Small intestine (tissue), 7 donors: ENCODE data around the gene PHOSPHO1. TPM values are rescaled to one million over a fixed set of nuclear protein-coding genes. Genes with fewer than 3 reads are reported as not detected.

Experiments used
- DNase-seq, 2 donors: peaks; one replicate each; pipeline versions ENCODE4 v3.0.0 to v3.0.0-alpha.2; 2013
- FAIRE-seq: peaks from 2 replicates; lab custom pipeline; 2012; peaks lifted over from hg19 to GRCh38; lab: Jason Lieb, UNC
- H3K27ac ChIP-seq, 3 donors: one replicate each; pipeline ENCODE4 v1.5.1; 2013; ENCODE audit warnings: low read length in 2 of 3, mild to moderate bottlenecking in 2 of 3, control low read depth in 1 of 3, inconsistent platforms in 1 of 3, low read depth in 1 of 3, moderate library complexity in 1 of 3
- H3K27me3 ChIP-seq, 3 donors: one replicate each; pipeline ENCODE4 v1.6.1; 2013; ENCODE audit warnings: low read length in 3 of 3, inconsistent platforms in 1 of 3; ENCODE audit not compliant: control insufficient read depth in 3 of 3, insufficient read depth in 3 of 3
- H3K36me3 ChIP-seq, 3 donors: one replicate each; pipeline ENCODE4 v1.6.1; 2013; ENCODE audit warnings: low read length in 3 of 3, inconsistent platforms in 1 of 3, low read depth in 1 of 3, mild to moderate bottlenecking in 1 of 3, moderate library complexity in 1 of 3; ENCODE audit not compliant: control insufficient read depth in 3 of 3, insufficient read depth in 2 of 3
- H3K4me1 ChIP-seq, 3 donors: one replicate each; pipeline ENCODE4 v1.6.1; 2013; ENCODE audit warnings: low read length in 2 of 3, inconsistent platforms in 1 of 3, low read depth in 1 of 3, mild to moderate bottlenecking in 1 of 3, moderate library complexity in 1 of 3; ENCODE audit not compliant: control insufficient read depth in 3 of 3, insufficient read depth in 2 of 3
- H3K4me3 ChIP-seq, 3 donors: one replicate each; pipeline ENCODE4 v1.5.1; 2013; ENCODE audit warnings: low read length in 3 of 3, control low read depth in 1 of 3, inconsistent platforms in 1 of 3, low read depth in 1 of 3, mild to moderate bottlenecking in 1 of 3, moderate library complexity in 1 of 3
- H3K9me3 ChIP-seq, 2 donors: one replicate each; pipeline ENCODE4 v1.6.1; 2013; ENCODE audit warnings: low read depth in 1 of 2, low read length in 1 of 2; ENCODE audit not compliant: control insufficient read depth in 2 of 2, insufficient read depth in 1 of 2
- WGBS, 3 donors: extraction: QIAGEN DNeasy Blood & Tissue Kit; methylation state at CpG; one replicate each; pipeline ENCODE4 v1.1.7; 2013; 5-methylcytosine and 5-hydroxymethylcytosine counted together
- polyA plus RNA-seq, 4 donors: library from polyadenylated mRNA; stranded (reverse) in 3 of 4; unstranded in 1 of 4; fragments of 200-250 nt in 3 of 4; fragments of 120-200 nt in 1 of 4; gene quantifications; one replicate each; pipeline versions ENCODE4 v1.2.1 to v1.2.3, GENCODE V29; 2013
- donor health status: healthy with polysubstance abuse.
- donor health status: control.
- donor health status: control.
- donor health status: Bipolar disorder and iron deficiency.
- donor health status: healthy.

The PHOSPHO1 gene
- polyA plus RNA-seq, 4 donors, result 0.54 to 0.92 (median 0.64) TPM; not detected in 1

- Histone ChIP-seq H3K27me3 (peaks cover 0 to 4% (median 0%) of the 10 kb centered on the region in 3 donors), H3K36me3 (no peaks in the 10 kb centered on the region), H3K4me1 (peaks cover 0 to 7% (median 0%) of the 10 kb centered on the region in 3 donors), H3K4me3 (no peak overlapping the region), H3K9me3 (no peaks in the 10 kb centered on the region), H3K27ac (no peak overlapping the region)
- 30 to 42% (median 31%) methylated on average over 5 of the region's 5 CpGs for whole genome bisulfite sequencing, 3 donors
- DNase-seq, result no peak
- no peak for FAIRE-seq
Observed at GRCh38 chr17:49197346-49197998, 33.1 kb downstream of the PHOSPHO1 start.

GRCh38 chr17:49196520-49196919, 34.1 kb downstream of the PHOSPHO1 start:
- Histone ChIP-seq H3K9me3 (no peaks in the 10 kb centered on the region), H3K4me3 (no peak overlapping the region), H3K27me3 (peaks cover 0 to 4% (median 0%) of the 10 kb centered on the region in 3 donors), H3K36me3 (no peaks in the 10 kb centered on the region), H3K27ac (no peak overlapping the region), H3K4me1 (peaks cover 0 to 7% (median 0%) of the 10 kb centered on the region in 3 donors)
- FAIRE-seq, result no peak
- WGBS, 3 donors, result 85 to 94% (median 89%) methylated on average over 3 of the region's 3 CpGs
- no peak for DNase-seq

- no peak overlapping the region for H3K27ac ChIP-seq
- no peak for FAIRE-seq
- WGBS, 3 donors, result 25 to 55% (median 42%) methylated on average over 4 of the region's 4 CpGs
Observed at GRCh38 chr17:49195751-49196150, 34.8 kb downstream of the PHOSPHO1 start.

GRCh38 chr17:49194297-49194607, 36.3 kb downstream of the PHOSPHO1 start:
- H3K4me3 ChIP-seq, result no peak overlapping the region
- no peaks in the 10 kb centered on the region for H3K36me3 ChIP-seq
- H3K4me1 ChIP-seq, result peaks cover 0 to 7% (median 0%) of the 10 kb centered on the region in 3 donors
- DNase-seq (no peak), FAIRE-seq (no peak)
- peaks cover 0 to 3% (median 0%) of the 10 kb centered on the region in 3 donors for H3K27me3 ChIP-seq
- 52 to 65% (median 61%) methylated on average over 3 of the region's 3 CpGs for WGBS, 3 donors
- no peak overlapping the region for H3K27ac ChIP-seq
- no peaks in the 10 kb centered on the region for H3K9me3 ChIP-seq

More at GRCh38 chr17:49195751-49196150, 34.8 kb downstream of the PHOSPHO1 start:
- H3K27me3 ChIP-seq, result peaks cover 0 to 3% (median 0%) of the 10 kb centered on the region in 3 donors
- H3K4me3 ChIP-seq, result no peak overlapping the region
- no peaks in the 10 kb centered on the region for H3K9me3 ChIP-seq
- no peaks in the 10 kb centered on the region for H3K36me3 ChIP-seq
- no peak for DNase-seq
- H3K4me1 ChIP-seq, result peaks cover 0 to 7% (median 0%) of the 10 kb centered on the region in 3 donors

- peak in 1 of 2 donors; percentile 78 for DNase-seq
- peak overlapping the region in 2 of 3 donors; percentile 18 to 97 for H3K27ac ChIP-seq
- H3K4me3 ChIP-seq, result peak overlapping the region in 2 of 3 donors; percentile 8 to 96
- no peak for FAIRE-seq
- no peaks in the 10 kb centered on the region for H3K9me3 ChIP-seq
- H3K36me3 ChIP-seq, result no peaks in the 10 kb centered on the region
- H3K27me3 ChIP-seq, result peaks cover 0 to 3% (median 0%) of the 10 kb centered on the region in 3 donors
- WGBS, 3 donors, result 8 to 11% (median 8%) methylated on average over 21 of the region's 21 CpGs
- peaks cover 0 to 7% (median 0%) of the 10 kb centered on the region in 3 donors for H3K4me1 ChIP-seq
Observed at GRCh38 chr17:49193513-49194296, 36.9 kb downstream of the PHOSPHO1 start.

- 0 to 1% (median 0%) methylated on average over 50 to 53 of the region's 53 CpGs for WGBS, 3 donors
- FAIRE-seq (no peak), DNase-seq (peak; percentile 90 to 95)
- H3K36me3 ChIP-seq, result no peaks in the 10 kb centered on the region
- no peaks in the 10 kb centered on the region for H3K9me3 ChIP-seq
- H3K4me1 ChIP-seq, result peaks cover 0 to 7% (median 0%) of the 10 kb centered on the region in 3 donors
- peak overlapping the region; percentile 71 to 96 (median 73) for H3K4me3 ChIP-seq
- H3K27me3 ChIP-seq, result peaks cover 0 to 3% (median 0%) of the 10 kb centered on the region in 3 donors
- H3K27ac ChIP-seq, result peak overlapping the region; percentile 92 to 98 (median 97)
Observed at GRCh38 chr17:49191917-49192741, 38.5 kb downstream of the PHOSPHO1 start.

GRCh38 chr17:49191409-49191916, 39.1 kb downstream of the PHOSPHO1 start:
- H3K9me3 ChIP-seq, result no peaks in the 10 kb centered on the region
- H3K36me3 ChIP-seq, result no peaks in the 10 kb centered on the region
- WGBS, 3 donors, result 0 to 5% (median 2%) methylated on average over 8 of the region's 8 CpGs
- DNase-seq, result peak in 1 of 2 donors; percentile 81
- H3K27ac ChIP-seq, result peak overlapping the region; percentile 92 to 98 (median 97)
- peak overlapping the region; percentile 71 to 96 (median 73) for H3K4me3 ChIP-seq
- H3K27me3 ChIP-seq, result peaks cover 0 to 3% (median 0%) of the 10 kb centered on the region in 3 donors
- no peak for FAIRE-seq
- peaks cover 0 to 7% (median 0%) of the 10 kb centered on the region in 3 donors for H3K4me1 ChIP-seq
